Neural progenitor cell (in vitro differentiated cells): ENCODE data around the gene STX16. TPM values are rescaled to one million over a fixed set of nuclear protein-coding genes. Genes with fewer than 3 reads are reported as not detected.

Experiments used
- DNase-seq: peaks from one replicate; pipeline ENCODE4 v3.0.0-alpha.2; 2016; ENCODE audit warnings: low spot score
- H2AFZ ChIP-seq: fragments of 200-600 bp; sonication (generic); replicated peaks from 2 replicates; pipeline ENCODE4 v1.6.1; 2016; ENCODE audit warnings: antibody characterized with exemption
- H3F3A ChIP-seq: fragments of 200-600 bp; sonication (generic); 2 replicates; pipeline ENCODE4 v1.6.1; 2016; ENCODE audit warnings: antibody characterized with exemption, low read depth
- H3K27ac ChIP-seq: fragments of 200-600 bp; sonication (generic); 2 replicates; pipeline ENCODE4 v1.5.1; 2016; ENCODE audit warnings: mild to moderate bottlenecking
- H3K27me3 ChIP-seq: fragments of 200-600 bp; sonication (generic); 2 replicates; pipeline ENCODE4 v1.6.1; 2016; ENCODE audit warnings: mild to moderate bottlenecking, moderate library complexity
- H3K36me3 ChIP-seq: fragments of 200-600 bp; sonication (generic); 2 replicates; pipeline ENCODE4 v1.5.1; 2016
- H3K4me1 ChIP-seq: fragments of 200-600 bp; sonication (generic); 2 replicates; pipeline ENCODE4 v1.6.1; 2016; ENCODE audit warnings: mixed run types
- H3K4me2 ChIP-seq: fragments of 200-600 bp; sonication (generic); 2 replicates; pipeline ENCODE4 v1.6.1; 2016
- H3K4me3 ChIP-seq: fragments of 200-600 bp; sonication (generic); 2 replicates; pipeline ENCODE4 v1.5.1; 2016
- H3K79me2 ChIP-seq: fragments of 200-600 bp; sonication (generic); 2 replicates; pipeline ENCODE4 v1.6.1; 2016; ENCODE audit warnings: low read depth
- H3K9ac ChIP-seq: fragments of 200-600 bp; sonication (generic); 2 replicates; pipeline ENCODE4 v1.6.1; 2016
- H3K9me3 ChIP-seq: fragments of 200-600 bp; sonication (generic); 2 replicates; pipeline ENCODE4 v1.5.1; 2016; ENCODE audit warnings: low read depth
- H4K20me1 ChIP-seq: fragments of 200-600 bp; sonication (generic); 2 replicates; pipeline ENCODE4 v1.6.1; 2016; ENCODE audit warnings: low read depth
- H3K27ac Mint-ChIP-seq: 3 replicates; pipeline ENCODE4 v1.8.0; 2021; ENCODE audit warnings: mixed read lengths
- H3K27me3 Mint-ChIP-seq: 2 replicates; pipeline ENCODE4 v1.8.0; 2022; ENCODE audit warnings: low read depth, mild to moderate bottlenecking, inconsistent platforms, moderate library complexity, mixed read lengths; ENCODE audit not compliant: insufficient read depth
- H3K36me3 Mint-ChIP-seq: 3 replicates; pipeline ENCODE4 v1.8.0; 2021; ENCODE audit warnings: mixed read lengths
- H3K4me1 Mint-ChIP-seq: 3 replicates; pipeline ENCODE4 v1.8.0; 2021; ENCODE audit warnings: mixed read lengths
- H3K4me3 Mint-ChIP-seq: 3 replicates; pipeline ENCODE4 v1.8.0; 2021; ENCODE audit warnings: mild to moderate bottlenecking, moderate library complexity, mixed read lengths
- H3K9me3 Mint-ChIP-seq: 3 replicates; pipeline ENCODE4 v1.8.0; 2020; ENCODE audit warnings: mixed read lengths
- CTCF ChIP-seq: fragments of 200-600 bp; sonication (generic); IDR thresholded peaks from 2 replicates; pipeline ENCODE4 v1.5.1; 2017; ENCODE audit warnings: antibody characterized with exemption, mild to moderate bottlenecking
- EZH2 ChIP-seq: fragments of 200-600 bp; sonication (generic); IDR thresholded peaks from 2 replicates; pipeline ENCODE4 v1.6.1; 2017; ENCODE audit warnings: antibody characterized with exemption, mild to moderate bottlenecking, moderate library complexity
- EZH2phosphoT487 ChIP-seq: fragments of 200-600 bp; sonication (generic); IDR thresholded peaks from 2 replicates; pipeline ENCODE4 v1.6.1; 2017; ENCODE audit warnings: antibody characterized with exemption
- total RNA-seq: library from RNA; depleted of rRNA; stranded (reverse); fragments of >200 nt; gene quantifications from 2 replicates; pipeline ENCODE4 v1.2.3, GENCODE V29; 2015; ENCODE audit warnings: low replicate concordance

Gene STX16
- total RNA-seq, 1 donor from 2014 or later = 46.6 TPM

- Mint-ChIP-seq H3K36me3 (no peaks in the 10 kb centered on the region), H3K27ac (no peak overlapping the region), H3K9me3 (no peaks in the 10 kb centered on the region), H3K27me3 (peaks cover 6% of the 10 kb centered on the region), H3K4me1 (peaks cover 17% of the 10 kb centered on the region), H3K4me3 (no peak overlapping the region)
- H3K9me3 ChIP-seq = no peaks in the 10 kb centered on the region
- H3K27ac ChIP-seq = no peak overlapping the region
- H4K20me1 ChIP-seq = no peaks in the 10 kb centered on the region
- no peaks in the 10 kb centered on the region for H3K27me3 ChIP-seq
- no peaks in the 10 kb centered on the region for H3K4me1 ChIP-seq
- H2AFZ ChIP-seq = no peak overlapping the region
- no peak overlapping the region for H3K4me3 ChIP-seq
- no peak overlapping the region for H3K9ac ChIP-seq
- H3F3A ChIP-seq = no peaks in the 10 kb centered on the region
- DNase-seq = no peak
- no peak overlapping the region for H3K4me2 ChIP-seq
- H3K79me2 ChIP-seq = no peaks in the 10 kb centered on the region
- H3K36me3 ChIP-seq = no peaks in the 10 kb centered on the region
- no peak for TF ChIP-seq EZH2
- no peak for TF ChIP-seq CTCF
- TF ChIP-seq EZH2phosphoT487 = no peak
Observed at GRCh38 chr20:58626051-58626450, 25.0 kb upstream of the STX16 start.

GRCh38 chr20:58627212-58628072 lies 23.6 kb upstream of the STX16 start:
- Mint-ChIP-seq H3K36me3 (no peaks in the 10 kb centered on the region), H3K4me1 (peaks cover 17% of the 10 kb centered on the region)

GRCh38 chr20:58628491-58629214 lies 22.4 kb upstream of the STX16 start:
- H3K36me3 ChIP-seq = no peaks in the 10 kb centered on the region
- no peak overlapping the region for H3K4me3 Mint-ChIP-seq
- H3K79me2 ChIP-seq = no peaks in the 10 kb centered on the region
- no peaks in the 10 kb centered on the region for H3K9me3 ChIP-seq
- no peak overlapping the region for H2AFZ ChIP-seq
- no peak for DNase-seq
- H3K4me3 ChIP-seq = no peak overlapping the region
- TF ChIP-seq EZH2 (no peak), CTCF (peak; percentile 20)
- H3K36me3 Mint-ChIP-seq = no peaks in the 10 kb centered on the region
- no peak overlapping the region for H3K4me2 ChIP-seq
- H3F3A ChIP-seq = no peaks in the 10 kb centered on the region
- no peak overlapping the region for H3K27ac Mint-ChIP-seq
- H3K4me1 ChIP-seq = no peaks in the 10 kb centered on the region
- H4K20me1 ChIP-seq = no peaks in the 10 kb centered on the region
- H3K9ac ChIP-seq = no peak overlapping the region
- no peak overlapping the region for H3K27ac ChIP-seq
- peaks cover 8% of the 10 kb centered on the region for H3K27me3 Mint-ChIP-seq
- no peaks in the 10 kb centered on the region for H3K9me3 Mint-ChIP-seq
- H3K27me3 ChIP-seq = no peaks in the 10 kb centered on the region
- H3K4me1 Mint-ChIP-seq = peaks cover 17% of the 10 kb centered on the region

More at GRCh38 chr20:58627212-58628072, 23.6 kb upstream of the STX16 start:
- Histone ChIP-seq H3K9me3 (no peaks in the 10 kb centered on the region), H3K4me3 (no peak overlapping the region), H3K27ac (no peak overlapping the region), H3K36me3 (no peaks in the 10 kb centered on the region), H3K27me3 (no peaks in the 10 kb centered on the region), H2AFZ (no peak overlapping the region), H3K79me2 (no peaks in the 10 kb centered on the region), H3F3A (no peaks in the 10 kb centered on the region), H3K9ac (no peak overlapping the region), H3K4me2 (no peak overlapping the region), H4K20me1 (no peaks in the 10 kb centered on the region), H3K4me1 (no peaks in the 10 kb centered on the region)
- Mint-ChIP-seq H3K27me3 (peaks cover 6% of the 10 kb centered on the region), H3K27ac (no peak overlapping the region), H3K9me3 (no peaks in the 10 kb centered on the region), H3K4me3 (no peak overlapping the region)
- DNase-seq = no peak
- TF ChIP-seq EZH2phosphoT487 (no peak), CTCF (no peak)
